Heart left ventricle (tissue), 13 donors: ENCODE measurements around the gene IMMP2L.

Experiments
- POLR2A ChIP-seq, 2 donors: fragments of 450-650 bp; IDR thresholded peaks; one replicate each; pipeline ENCODE4 v1.6.1; 2017; ENCODE audit warnings: antibody characterized with exemption in 2 of 2, mild to moderate bottlenecking in 2 of 2, moderate library complexity in 2 of 2
- TF ChIP-seq, protein P1 (sequence below), 12 donors: fragments of 200-600 bp; sonication (generic) in 4 of 12; IDR thresholded peaks; one replicate each; pipeline versions ENCODE4 v1.5.0 to v1.8.0; 2018 to 2022; ENCODE audit warnings: antibody characterized with exemption in 12 of 12, mild to moderate bottlenecking in 5 of 12
- donor health status: ischemic (EF 13 %, LVEDD 7.1; RV severe dilation, severe dysfunction).
- donor health status: DM: no; HTN: yes; CAD: no.
- donor health status: DM: no; HTN: no; CAD: no.
- donor health status: ischemic (EF 25% LVEDD 6.9; RV normal size, moderate dysfunction).
- donor health status: ischemic (EF 25% LVEDD 5.7; RV mildly dilated, moderate dysfunction).
- donor health status: ischemic (EF 35%, LVEDD 5.7; RV mildly dilated, moderate dysfunction).
- donor health status: nonischemic (EF 11% LVEDD 7.7; RV severe dilation, severe dysfunction).
- donor health status: DM: yes; HTN: yes; CAD: no.
- donor health status: PGD.
- donor health status: ischemic (EF 29% LVEDD 5.4; RV normal size, mild dysfunction).
- donor health status: nonischemic (EF 23%, LVEDD 6.1; RV moderate dilation, normal function).

DNA sequence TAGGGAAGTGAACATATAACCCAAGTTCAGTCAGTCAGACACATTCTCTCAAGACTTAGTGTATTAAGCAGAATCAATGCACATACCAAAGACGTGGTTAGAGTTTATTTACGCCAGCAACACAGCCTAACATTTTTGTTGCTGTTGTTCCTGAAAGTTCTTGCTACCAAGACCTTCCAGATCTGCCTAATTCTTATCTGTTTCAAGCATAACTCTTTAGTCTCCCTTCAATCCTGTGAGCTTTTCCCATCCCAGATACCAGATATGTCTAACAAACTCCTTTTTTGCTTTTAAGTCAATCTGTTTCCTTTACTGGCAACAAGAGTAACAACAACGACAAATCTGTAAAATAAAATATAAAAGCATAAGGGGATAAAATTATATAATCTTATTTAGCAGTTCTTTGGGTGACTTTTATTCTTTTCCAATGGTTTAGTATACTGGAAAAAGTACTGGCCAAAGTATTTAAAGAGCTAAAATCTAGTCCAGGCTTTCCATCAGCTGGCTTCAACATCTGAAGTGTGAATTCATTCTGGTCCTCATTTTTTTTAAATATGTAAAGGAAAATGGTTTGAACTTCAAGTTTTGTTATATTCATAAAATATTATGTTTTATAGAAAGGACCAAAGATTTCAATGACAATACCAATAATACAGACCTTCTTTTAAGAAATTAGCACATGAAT is 193.8 kb downstream of the IMMP2L start:
- TF ChIP-seq, protein P1, sequence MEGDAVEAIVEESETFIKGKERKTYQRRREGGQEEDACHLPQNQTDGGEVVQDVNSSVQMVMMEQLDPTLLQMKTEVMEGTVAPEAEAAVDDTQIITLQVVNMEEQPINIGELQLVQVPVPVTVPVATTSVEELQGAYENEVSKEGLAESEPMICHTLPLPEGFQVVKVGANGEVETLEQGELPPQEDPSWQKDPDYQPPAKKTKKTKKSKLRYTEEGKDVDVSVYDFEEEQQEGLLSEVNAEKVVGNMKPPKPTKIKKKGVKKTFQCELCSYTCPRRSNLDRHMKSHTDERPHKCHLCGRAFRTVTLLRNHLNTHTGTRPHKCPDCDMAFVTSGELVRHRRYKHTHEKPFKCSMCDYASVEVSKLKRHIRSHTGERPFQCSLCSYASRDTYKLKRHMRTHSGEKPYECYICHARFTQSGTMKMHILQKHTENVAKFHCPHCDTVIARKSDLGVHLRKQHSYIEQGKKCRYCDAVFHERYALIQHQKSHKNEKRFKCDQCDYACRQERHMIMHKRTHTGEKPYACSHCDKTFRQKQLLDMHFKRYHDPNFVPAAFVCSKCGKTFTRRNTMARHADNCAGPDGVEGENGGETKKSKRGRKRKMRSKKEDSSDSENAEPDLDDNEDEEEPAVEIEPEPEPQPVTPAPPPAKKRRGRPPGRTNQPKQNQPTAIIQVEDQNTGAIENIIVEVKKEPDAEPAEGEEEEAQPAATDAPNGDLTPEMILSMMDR (IDR thresholded peaks at IDR 0.05) = no peak
- no peak for TF ChIP-seq POLR2A (IDR thresholded peaks at IDR 0.05)
